G401 (cell line): Measurements from ENCODE around the gene MTURN. TPM values are rescaled to one million over a fixed set of nuclear protein-coding genes. Genes with fewer than 3 reads are reported as not detected.
"Not testable (repeated sequence)": the region's sequence is repeated elsewhere in the genome, so short reads cannot be mapped to it uniquely, and the experiment has no call there.

ENCODE experiments used
- DNase-seq: peaks from one replicate; pipeline ENCODE4 v3.0.0-alpha.2; 2015; ENCODE audit warnings: low spot score
- in situ Hi-C: cut with HindIII; loops from 2 replicates; pipeline ENCODE4 v1.10.0; 2016; ENCODE audit warnings: low sequenced_read_pairs, mixed read lengths
- total RNA-seq: library from RNA; depleted of rRNA; stranded (reverse); fragments of >200 nt; shearing (Covaris generic); gene quantifications from 2 replicates; pipeline ENCODE4 v1.2.3, GENCODE V29; 2014; rRNA removed

Gene MTURN
- total RNA-seq, result 8.5 and 9.1 TPM in 2 replicates

DNA sequence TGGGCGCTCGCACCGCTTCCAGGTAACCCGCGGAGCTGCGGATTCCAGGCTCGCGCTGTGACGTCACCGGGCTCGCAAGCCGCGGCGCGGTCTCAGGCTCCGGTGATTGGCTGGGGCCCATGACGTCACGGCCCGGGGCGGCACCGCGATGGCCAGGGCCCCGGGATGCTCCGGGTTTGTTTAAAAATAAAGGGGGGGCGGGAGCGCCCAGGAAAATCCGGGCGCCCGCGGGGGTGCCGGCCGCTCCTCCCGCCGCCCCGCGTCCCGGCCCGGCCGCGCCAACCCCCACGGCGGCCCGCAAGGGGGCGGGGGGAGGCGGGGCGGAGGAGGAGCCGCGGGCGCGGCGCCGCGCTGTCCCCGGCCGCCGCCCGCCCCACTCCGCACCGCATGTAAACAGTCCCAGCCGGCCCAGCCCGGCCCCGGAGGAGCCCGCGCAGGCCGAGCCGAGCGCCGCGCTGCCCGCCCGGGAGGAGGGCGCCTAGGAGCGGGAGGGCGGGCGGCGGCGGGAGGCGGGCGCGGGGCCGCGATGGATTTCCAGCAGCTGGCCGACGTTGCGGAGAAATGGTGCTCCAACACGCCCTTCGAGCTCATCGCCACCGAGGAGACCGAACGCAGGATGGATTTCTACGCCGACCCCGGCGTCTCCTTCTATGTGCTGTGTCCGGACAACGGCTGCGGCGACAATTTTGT, at the start of gene MTURN:
TSS of gene MTURN (plus strand) at position 376 of the 690 bp plus-strand sequence. CDS start at position 527, 151 bp downstream.
- in situ Hi-C loops, result no loop called here
- DNase-seq, result peak; percentile 90

DNA sequence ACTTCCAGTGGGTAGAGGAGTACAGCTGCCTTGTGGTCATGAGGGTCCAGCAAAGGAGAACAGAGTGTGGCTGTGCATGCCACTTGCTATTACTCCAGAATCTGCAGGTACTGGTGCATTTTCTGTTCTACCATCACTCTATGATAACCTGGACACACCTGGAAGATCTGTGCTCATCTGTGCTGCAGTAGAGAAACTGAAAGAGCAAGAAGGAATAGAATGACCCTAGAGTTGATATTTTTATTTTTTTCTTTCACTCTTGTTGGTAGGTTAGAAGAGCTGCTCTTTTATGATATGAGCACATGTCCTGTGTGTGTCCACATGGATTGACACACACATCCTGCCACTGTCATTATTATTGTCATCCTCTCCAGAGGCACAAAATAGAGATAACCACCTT, 48.3 kb upstream of the MTURN start:
- no peak for DNase-seq
- in situ Hi-C loops, result no loop called here

DNA sequence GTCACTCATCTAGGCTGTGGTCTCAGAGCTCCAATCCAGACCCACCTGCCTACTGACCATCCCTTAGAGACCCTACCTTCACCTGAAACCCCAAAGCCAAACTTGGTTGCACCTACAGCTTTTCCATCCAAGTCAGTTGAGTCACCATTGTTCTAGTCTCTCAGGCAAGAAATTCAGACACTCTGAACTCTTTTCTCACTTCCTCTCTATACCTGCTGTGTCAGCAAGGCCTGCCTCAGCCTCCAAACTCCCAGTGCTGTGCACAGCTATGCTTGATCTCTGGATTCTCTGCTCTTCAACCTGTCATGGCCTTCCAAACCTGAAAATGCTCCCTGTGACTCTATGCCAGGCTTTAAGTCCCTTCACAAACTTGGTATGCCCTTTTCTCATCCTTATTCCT, 47.4 kb upstream of the MTURN start:
- in situ Hi-C loops, result no loop called here
- DNase-seq, result no peak

DNA sequence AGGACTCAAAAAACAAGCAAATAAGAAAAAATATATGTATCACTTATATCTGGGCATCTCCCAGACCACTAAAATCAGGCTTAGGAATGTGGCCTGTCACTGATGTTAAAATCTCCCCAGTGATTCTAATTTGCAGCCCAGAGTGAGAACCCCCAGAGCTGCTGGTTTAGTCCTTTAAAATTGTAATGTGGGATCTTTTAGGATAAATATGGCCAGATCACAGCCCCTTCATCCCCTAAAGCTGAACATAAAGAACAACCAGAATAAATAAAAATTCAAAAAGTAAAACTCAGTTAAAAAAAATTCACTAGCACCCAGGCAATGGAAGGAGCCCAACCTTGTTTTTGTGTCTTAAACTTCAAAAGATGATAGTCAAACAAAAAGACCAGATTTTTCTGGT, 46.4 kb upstream of the MTURN start:
- no peak for DNase-seq
- in situ Hi-C loops, result no loop called here

DNA sequence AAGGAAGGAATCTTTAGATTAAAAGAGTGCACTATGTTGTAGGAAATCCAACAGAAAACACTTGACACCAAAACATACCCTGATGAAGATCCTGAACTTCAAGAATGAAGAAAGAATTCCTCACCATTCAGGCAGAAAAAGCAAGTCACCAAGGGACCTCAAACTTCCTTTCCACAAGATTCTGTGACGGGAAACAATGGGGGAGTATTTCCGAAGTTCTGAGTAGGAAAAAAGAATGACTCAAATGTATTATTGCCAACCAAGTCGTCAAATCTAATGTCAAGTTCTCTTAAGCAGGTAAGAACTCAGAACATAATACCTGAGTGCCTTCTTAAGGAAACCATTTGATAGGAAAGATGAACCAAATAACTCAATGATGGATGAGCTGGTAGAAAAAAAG, 44.7 kb upstream of the MTURN start:
- no peak for DNase-seq
- in situ Hi-C loops, result no loop called here

DNA sequence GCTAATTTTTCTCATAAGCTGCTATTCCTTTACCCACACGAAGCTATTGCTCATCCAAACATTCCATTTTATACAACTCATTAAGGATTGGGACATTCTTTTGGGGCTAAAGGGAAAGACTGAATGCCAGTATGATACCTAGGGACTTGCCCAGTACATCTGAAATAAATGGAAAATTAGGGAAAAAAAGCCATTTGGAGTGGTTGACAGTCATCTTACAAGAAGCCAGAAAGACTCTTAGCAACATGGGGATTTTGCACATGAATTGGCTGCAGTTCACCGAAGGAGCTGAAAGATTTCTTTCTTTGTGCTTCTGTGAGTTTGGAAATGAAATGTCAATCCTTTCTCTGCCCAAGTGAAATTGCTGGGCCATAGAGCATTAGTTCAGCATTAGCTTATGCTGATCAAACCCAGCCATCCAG, 43.3 kb upstream of the MTURN start:
- DNase-seq, result peak; percentile 15
- in situ Hi-C loops, result no loop called here

DNA sequence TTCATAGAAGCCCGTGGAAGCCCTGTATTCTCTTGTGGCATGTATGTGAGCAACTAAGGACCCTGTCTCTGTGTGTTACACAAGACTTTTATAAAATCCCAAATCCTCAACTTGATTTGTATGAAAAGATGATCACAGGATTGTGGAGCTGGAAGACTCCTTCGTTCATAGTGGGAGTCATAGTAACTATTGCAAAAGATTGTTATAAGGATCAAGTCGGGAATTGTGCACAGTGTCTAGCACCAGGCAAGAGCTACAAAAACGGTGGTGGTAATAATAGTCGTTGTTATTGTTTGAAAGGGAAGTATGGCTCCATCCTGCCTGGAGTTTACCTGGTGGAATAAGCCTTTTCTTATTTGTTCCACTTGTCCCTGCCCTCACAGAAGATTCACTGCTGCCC, 42.8 kb upstream of the MTURN start:
- no peak for DNase-seq
- in situ Hi-C loops, result no loop called here

DNA sequence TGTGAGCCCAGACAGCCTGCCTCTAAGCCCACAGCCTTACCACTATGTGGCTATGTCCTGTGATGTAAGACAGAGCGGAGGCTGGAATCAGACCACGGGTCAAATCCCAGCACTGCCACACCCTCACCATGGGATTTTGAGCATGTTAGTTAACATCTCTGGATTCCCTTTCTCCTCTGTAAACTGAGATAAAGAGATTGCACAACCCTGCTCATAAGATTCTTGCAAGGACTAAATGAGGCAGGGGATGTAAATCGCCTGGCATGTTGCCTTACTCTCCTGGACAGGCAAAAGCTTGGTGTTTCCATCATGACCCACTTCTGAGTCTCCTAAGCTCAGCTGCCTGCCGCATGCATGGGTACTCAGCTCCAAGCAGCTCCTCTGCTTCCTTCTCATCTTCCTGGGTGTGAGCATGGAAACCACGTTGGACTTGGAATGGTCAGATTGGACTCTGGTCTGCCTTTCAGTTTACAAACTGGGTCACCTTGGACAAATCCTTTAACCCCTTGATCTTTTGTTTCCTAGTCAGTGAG, 41.3 kb upstream of the MTURN start:
- no peak for DNase-seq
- in situ Hi-C loops, result no loop called here

DNA sequence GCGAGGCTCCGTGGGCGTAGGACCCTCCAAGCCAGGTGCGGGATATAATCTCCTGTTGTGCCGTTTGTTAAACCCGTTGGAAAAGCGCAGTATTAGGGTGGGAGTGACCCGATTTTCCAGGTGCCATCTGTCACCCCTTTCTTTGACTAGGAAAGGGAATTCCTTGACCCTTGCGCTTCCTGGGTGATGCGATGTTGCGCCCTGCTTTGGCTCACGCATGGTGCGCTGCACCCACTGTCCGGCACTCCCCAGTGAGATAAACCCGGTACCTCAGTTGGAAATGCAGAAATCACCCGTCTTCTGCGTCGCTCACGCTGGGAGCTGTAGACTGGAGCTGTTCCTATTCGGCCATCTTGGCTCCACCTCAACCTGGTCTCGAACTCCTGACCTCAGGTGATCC, 36.2 kb upstream of the MTURN start:
- DNase-seq, in situ Hi-C loops: not testable (repeated sequence)

DNA sequence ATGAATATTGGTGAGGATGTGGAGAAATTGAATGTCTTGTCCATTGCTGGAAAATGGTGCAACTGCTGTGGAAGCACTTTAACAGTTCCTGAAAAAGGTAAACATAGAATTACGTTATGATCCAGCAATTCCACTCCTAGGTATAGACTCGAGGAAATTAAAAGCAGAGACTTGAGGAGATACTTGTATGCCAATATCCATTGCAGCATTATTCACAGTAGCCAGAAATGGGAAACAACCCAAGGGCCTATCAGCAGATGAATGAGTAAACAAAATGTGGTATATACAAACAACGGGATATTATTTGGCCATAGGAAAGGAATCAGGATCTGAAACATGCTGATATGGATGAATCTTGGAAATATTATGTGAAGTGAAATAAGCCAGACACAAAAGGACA, 32.5 kb upstream of the MTURN start:
- in situ Hi-C loops, result no loop called here
- no peak for DNase-seq

DNA sequence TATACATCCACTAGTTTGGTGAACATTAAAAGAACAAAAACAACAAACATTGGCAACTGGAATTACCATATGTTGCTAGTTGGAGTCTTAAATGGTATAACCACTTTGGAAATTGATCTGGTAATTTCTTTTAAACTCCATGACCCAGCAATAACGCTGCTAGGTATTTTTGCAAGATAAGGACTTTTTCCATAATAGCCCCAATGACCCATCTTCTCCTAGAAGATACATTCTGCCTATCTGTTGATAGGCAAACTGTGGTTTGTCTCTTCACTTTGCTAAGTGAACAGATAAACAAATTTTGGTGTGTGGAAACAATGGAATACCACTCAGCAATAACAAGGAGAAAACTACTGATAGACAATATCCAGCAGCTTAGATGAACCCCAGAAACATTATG, 30.6 kb upstream of the MTURN start:
- in situ Hi-C loops, result no loop called here
- no peak for DNase-seq

DNA sequence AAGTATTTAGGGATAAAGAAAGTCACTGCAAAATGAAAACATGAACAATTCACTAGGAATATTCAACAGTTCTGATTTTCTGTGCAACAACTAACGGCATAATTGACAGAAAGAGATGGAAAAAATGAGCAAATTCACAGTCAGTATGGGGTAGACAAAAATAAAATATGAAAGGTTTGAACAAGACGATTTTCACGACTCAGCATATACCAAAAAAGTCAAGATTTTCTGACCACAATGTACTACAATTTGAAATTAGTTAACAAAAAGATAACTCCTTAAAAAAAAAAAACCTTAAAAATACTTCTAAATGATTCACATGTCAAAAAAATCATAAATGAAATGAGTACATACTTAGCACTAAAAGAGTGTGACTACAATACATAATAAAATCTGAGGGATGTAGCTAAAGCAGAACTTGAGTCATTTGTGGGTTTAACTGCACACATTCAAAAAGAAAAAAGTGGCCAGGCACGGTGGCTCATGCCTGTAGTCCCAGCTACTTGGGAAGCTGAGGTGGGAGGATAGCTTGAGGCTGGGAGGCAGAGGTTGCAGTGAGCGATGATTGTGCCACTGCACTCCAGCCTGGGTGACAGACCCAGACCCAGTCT, 22.6 kb upstream of the MTURN start:
- in situ Hi-C loops, result no loop called here
- DNase-seq, result no peak

DNA sequence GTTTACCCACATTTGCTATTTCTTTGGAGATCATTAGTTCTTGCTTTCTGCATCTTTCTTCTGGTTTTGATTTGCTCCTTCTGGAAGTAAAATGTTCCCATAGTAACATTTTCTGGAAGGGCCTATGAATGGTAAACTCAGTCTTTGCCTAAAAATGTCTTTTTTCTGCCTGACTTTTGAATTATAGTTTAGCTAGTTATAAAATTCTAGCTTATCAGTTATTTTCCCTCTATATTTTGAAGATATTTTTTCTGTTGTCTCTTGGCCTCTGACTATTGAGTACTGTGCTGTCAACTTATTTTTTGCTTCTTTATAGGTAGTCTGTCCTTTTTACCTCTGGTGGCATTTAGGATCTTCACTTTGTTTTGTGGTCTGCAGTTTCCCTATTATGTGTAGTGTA, 21.6 kb upstream of the MTURN start:
- in situ Hi-C loops, result no loop called here
- no peak for DNase-seq

DNA sequence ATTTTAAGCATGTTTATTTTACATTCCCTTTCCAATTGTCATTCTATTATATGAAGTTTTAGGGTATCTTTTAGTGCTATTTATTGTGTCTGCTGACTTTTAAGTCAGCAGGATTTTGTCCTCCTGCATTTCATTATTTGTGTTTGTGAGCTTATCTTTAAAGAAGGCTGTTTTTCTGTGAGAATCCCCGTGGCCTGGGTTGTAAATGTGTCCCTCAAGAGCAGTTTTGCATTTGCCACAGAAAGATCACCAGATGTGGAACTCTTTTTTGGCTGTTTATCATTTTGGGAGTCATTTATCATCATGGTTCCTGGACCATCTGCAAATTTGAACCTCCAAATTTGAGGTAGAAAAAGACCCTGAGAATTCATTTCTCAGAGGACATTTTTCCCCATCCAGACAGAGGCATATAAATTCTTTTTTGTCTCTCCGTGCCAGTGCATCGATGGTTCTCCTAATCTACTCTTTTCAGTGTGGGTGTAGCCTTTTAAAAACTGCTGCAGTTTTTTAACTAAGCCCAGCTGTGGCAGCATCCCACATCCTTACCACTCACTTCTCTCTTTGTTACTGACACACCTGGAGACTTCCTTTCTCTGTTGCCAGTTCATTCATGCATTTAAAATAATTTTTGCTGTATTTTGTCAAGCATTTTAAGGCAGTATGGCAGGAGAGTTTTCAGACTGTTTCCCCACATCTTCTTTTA, 20.1 kb upstream of the MTURN start:
- in situ Hi-C loops, result no loop called here
- DNase-seq, result no peak

DNA sequence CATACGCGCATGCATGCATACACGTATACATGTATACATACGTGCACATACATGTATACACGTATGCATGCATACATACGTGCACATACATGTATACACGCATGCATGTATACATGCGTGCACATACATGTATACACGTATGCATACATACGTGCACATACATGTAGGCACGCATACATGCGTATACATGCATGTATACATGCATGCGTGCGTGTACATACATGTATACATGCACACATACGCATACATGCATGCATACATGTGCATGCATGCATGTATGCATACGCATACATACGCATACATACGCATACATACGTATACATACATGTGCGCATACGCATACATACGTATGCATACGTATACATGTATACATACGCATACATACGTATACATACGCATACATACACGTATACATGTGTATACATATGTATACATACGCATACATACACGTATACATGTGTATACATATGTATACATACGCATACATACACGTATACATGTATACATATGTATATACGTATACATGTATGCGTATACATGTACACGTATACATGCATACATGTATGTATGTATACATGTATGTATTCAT, 19.0 kb upstream of the MTURN start:
- no peak for DNase-seq
- in situ Hi-C loops, result no loop called here

DNA sequence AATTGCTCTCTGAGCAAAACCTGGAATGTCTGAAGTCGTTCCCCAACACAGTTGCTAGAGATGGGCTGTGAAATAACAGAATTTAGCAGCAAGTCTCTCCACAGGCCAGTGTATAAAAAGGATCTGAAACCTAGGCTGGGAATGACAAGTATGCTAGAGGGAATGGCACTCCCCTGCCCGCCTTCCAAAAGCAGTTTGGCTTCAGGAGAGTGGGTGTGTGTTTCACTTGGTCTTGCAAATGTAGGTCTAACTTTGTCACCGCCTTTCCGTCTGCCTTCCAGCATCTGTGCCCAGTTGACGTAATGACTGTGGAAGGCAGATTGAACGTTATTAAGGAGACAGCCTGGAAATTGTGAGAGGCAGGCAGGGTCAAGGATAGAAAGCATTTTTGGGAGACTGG, 18.0 kb upstream of the MTURN start:
- DNase-seq, result peak; percentile 22
- in situ Hi-C loops, result no loop called here

DNA sequence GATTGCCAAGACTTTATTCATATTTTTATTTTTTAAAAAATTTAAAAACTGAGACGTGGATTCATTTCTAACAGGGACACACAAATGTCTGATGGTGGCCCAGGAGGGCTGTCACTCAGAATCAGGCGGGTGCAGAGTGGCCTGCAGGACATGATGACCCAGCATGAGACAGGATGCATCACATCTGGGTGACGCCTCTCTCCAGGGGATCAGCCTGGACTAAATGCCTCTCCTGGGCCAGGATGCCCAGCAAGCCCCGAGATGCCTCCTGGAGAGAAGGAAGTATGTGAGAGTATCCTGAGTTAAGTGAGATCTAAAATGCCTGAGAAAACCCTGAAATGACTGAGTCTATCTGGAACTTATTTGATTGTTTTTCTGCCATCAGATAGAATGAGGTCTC, 16.9 kb upstream of the MTURN start:
- DNase-seq, result no peak
- in situ Hi-C loops, result no loop called here

DNA sequence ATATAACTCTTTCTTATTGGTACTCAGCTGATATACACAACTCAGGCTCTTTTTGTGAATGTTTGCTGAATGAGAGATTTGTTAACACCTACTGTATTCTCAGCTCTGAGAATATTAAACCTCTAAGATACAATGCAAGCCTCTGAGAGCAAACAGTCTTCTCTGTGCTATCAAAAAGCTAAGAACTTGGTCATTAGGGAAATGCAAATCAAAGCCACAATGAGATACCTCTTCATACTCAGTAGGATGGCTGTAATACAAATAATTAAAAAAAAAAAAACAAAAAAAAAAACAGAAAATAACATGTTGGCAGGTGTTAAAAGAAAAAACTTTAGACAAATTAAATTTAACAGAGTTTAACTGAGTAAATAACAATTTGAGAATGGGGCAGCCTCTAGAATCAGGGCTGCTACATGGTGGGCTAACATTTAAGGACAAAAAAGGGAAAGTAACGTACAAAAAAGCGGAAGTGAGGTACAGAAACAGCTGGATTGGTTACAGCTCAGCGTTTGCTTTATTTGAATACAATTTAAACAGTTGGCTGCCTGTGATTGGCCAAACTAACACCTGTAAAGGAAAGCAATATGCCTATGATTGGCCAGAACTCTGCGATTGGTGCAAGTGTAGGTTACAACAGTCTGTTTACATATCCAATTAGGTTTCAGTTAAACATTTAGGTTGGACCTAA, 14.8 kb upstream of the MTURN start:
- in situ Hi-C loops, result no loop called here
- no peak for DNase-seq
